Left hindlimb (tissue), 1 donor: ENCODE data around the gene SPATA24.
A peak's percentile ranks its signal among the peaks of the same experiment; 100 is the strongest.
"Not testable (repeated sequence)": the region's sequence is repeated elsewhere in the genome, so short reads cannot be mapped to it uniquely, and the experiment has no call there.

Experiments
- DNase-seq: peaks from one replicate; pipeline ENCODE4 v3.0.0-alpha.2; 2018

SPATA24 gene, protein sequence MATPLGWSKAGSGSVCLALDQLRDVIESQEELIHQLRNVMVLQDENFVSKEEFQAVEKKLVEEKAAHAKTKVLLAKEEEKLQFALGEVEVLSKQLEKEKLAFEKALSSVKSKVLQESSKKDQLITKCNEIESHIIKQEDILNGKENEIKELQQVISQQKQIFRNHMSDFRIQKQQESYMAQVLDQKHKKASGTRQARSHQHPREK

DNA sequence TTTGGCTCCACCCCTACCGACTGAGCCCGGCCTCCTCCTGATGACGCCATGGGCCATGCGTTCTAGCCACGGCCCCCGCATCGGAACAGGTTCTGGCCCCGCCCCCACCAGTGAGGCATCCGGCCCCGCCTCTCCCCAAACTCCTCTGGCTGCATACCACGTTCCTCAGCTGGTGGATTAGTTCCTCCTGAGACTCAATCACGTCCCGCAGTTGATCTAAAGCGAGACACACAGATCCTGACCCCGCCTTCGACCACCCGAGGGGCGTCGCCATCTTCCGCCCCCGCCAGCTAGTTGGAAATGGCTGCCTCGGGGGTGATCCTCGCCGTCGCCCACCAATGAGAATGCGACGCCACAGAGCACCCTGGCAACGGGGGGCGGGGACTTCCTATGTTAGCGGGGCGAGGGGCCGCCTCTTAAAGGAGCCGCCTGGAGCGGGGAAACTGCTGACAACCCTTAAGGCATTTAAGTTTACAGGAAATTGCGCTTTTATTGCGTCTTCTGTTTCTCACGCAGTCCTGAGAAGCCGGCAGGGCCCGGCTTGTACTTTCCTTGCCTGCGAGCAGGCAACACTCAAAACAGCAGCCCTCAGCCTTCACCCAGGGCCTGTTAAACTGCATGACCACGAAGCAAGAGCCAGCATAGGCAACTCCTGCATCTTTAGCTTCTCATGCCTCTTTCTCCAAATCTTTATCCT, at the start of gene SPATA24:
Gene SPATA24, minus strand, starts transcription at position 303 of the 697 bp plus-strand sequence. Its CDS starts 29 bp downstream, at position 274.
- DNase-seq, result peak; percentile 99

DNA sequence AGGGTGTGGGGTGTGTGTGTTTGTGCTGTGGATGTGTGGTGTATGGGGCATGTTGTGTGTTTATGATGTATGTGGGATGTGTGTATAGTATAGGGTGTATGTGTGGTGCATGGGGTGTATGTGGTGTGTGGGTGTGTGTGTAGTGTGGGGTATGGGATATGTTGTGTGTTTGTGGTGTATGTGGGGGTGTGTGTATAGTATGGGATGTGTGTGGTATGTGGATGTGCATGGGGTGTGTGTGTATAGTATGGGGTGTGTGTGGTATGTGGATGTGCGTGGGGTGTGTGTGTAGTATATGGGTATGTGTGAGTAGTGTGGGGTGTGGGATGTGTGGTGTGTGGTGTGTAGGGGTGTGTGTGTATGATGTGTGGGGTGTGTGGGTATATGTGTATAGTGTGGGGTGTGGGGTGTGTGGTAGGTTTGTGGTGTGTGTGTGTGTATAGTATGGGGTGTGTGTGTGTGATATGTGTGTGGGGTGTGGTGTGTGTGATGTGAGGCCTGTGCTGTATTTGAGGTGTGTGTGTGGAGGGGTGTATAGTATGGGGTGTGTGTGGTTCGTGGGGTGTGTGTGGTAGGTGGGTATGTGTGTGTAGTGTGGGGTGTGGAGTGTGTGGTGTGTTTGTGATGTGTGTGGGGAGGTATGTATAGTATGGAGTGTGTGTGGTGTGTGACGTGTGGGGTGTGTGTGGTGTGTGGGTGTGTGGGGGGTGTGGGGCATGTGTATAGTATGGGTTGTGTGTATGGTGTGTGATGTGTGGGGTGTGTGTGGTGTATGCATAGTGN, 48.2 kb upstream of the SPATA24 start:
- DNase-seq, result no peak

DNA sequence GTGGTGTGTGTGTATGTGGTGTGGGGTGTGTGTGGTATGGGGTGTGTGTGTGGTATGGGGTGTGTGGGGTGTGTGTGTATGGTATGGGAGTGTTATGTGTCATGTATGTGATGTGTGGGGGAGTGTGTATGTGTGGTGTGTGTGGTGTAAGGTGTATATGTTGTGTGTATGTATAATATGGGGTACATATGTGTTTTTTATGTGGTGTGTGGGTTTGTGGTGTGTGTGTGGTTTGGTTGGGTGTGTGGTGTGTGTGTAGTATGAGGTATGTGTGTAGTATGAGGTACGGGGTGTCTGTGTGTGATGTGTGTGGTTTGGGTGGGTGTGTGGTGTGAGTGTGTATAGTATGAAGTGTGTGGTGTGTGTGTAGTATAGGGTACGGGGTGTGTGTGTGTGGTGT, 47.3 kb upstream of the SPATA24 start:
- DNase-seq, result no peak

DNA sequence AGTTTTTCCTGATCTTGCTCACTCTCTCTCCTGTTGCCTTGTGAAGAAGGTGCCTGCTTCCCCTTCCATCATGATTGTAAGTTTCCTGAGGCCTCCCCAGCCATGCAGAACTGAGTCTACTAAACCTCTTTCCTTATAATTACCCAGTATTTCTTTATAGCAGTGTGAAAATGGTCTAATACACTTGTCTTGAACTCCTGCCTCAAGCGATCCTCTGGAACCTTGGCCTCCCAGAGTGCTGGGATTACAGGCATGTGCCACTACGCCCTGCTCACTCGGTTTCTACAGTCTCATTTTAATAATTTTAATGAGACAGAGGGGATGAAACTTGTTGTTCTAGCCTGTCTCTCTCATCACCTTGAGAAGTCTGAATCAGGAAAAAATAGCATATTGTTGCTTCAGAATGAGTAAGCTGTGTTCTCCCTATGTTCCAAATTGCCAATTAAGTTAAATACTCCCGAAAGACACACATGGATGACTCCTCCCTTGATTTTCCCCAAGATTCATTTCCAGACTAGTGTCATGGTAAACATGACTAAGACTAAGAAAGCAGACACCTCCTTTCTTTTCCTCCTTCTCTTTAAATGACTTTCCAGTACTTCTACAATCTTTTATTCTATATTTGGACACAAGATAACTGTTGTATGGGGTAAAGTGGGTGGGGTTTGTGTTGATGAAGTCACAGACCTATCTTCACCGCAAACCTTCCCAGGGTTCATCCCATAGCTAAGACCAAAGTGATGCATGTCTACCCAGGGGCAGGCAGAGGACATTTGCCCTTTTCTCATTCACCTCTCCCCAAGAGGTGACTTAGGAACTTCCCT, 43.3 kb upstream of the SPATA24 start:
- no peak for DNase-seq

DNA sequence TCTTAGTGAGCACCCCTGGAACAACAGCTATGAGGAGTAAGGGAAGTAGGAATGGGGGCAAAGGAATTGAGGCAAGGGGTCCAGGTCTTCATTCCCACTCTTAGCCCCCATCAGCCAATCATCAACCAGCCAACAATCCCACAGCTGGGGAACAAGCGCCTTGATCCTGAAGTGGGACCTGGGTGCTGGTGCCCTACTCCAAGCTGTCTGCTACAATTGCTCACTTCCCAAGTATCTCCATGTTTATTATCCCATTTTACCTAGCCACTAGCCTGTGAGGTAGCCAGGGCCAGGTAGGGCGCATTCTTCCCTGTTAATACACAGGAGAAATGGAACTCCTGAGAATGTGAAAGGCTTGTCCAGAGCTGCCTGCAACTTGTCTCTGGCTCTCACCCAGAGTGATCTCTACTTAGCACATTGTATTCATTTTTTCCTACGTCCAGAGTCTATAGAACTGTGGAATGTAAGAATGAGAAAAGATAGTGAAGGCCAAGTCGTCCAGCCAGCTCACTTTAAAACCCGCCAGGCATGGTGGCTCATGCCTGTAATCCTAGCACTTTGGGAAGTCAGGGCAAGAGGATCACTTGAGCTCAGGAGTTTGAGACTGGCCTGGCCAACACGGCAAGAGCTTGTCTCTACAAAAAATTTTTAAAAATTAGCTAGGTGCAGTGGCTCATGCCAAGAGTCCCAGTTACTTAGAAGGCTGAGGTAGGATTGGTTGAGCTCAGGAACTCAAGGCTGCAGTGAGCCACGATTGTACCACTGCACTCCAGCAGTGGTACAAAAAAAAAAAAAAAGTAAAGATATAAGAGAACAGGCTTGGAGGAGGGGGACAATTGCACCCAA, 41.7 kb upstream of the SPATA24 start:
- DNase-seq, result peak; percentile 46

DNA sequence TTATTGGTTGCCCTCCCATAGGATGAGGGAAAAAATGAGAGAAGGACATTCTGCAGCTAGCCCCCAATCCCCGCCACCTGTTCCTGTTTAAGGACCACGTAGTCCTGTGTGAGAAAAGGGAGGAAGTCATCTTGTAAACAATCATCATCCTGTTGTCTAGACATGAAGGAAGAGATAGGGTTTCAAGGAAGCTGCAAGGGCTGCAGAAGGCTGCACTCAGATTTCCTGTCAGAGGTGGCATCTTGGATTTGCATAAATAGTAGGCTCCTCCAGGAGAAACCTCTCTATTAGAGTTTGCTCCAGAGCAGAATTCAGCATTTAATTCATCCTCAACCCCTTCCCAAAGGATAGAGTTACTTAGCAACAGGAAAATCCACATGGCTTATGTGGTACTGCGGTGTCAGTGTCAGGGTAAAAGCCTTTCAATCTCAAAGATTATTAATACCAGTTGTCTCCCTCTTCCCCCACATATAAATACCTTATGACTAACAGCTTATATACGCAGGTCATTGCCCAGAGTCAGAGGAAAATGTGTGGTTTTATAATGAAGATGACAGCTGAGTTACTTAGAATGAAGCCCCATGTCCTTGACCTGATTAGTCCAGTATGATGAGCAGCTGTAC, 40.1 kb upstream of the SPATA24 start:
- no peak for DNase-seq

DNA sequence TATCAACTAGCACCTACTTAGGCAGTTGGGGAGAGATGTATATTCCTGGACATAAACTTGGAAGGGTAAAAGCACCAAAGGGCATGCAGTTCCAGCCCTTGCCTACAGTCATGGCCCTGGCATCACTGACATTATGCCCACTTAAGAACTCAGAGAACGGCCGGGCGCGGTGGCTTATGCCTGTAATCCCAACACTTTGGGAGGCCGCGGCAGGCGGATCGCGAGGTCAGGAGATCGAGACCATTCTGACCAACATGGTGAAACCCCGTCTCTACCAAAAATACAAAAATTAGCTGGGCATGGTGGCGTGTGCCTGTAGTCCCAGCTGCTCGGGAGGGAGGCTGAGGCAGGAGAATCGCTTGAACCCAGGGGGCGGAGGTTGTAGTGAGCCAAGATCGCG, 36.5 kb upstream of the SPATA24 start:
- DNase-seq, result not testable (repeated sequence)

DNA sequence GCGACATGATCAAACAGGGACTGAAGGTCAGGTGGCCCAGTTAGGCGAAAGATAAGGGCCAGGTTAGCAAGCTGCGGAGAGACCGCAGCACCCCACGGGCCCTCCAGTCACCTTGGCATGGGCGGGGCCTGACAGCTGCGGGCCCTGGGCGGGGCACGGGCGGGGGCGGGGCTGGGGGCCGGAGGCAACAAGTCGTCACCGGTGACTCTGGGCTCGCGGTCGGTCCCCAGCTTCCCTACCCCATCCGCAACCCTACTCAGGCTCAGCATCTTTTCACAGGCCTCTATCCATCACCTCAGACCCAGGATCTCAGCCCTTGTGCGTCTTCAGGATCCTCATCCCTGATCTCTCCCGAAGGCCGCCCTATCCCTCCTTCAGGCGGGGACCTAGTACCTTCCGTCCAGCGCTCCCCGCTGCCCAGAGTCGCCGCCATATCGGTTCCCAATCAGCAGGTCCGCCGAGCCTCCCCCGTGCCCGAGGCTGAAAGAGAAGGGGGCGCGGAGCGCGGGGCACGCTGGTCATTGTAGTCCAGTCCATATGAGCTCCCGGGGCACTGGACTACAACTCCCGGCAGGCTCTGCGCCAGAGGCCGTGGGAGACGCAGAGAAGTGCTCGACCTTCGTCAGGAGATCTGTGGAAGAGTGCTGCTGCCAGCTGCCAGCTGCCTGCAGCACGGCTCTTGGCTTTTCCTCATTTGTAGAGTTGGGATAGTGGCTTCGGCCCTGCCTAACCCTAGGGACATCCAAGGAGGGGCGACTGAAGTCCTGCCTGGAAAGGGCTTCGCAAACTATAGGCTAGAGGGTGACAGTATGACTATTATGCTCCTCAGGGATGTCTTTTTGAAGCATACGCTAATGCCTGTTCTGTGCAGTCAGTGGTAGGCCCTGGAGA, 35.4 kb upstream of the SPATA24 start, which contains the start of gene DNAJC18:
Gene DNAJC18, minus strand, starts transcription at position 513 of the 891 bp plus-strand sequence. Its CDS starts 80 bp downstream, at position 433.
- DNase-seq, result peak; percentile 96

DNA sequence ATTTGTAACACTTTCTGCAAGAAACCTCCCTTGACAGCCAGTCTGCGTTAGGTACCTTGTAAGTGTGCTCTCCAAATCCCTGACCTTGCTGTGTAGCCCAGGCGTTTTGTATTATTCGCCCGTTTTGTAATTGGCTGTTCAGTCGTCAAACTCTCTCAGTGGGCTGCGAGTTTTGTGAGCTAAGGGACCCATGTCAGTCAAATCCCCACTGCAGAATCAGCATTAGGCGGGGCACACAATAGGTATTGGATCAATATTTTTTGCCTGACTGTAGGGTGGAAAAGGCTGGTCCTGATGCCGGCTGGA, 34.8 kb upstream of the SPATA24 start:
- no peak for DNase-seq

DNA sequence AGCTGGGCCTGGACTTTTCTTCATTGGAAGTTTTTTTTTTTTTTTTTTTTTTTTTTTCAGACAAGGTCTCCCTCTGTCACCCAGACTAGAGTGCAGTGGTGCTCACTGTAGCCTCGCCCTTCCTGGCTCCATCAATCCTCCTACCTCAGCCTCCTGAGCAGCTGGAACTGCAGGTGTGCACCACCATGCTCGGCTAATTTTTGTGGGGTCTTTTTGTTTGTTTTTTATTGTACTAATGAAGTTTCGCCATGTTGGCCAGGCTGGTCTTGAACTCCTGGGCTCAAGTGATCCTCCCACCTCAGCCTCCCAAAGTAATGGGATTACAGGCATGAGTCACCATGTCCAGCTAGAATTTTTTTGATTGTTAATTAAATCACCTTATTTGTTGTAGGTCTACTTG, 31.8 kb upstream of the SPATA24 start:
- no peak for DNase-seq

DNA sequence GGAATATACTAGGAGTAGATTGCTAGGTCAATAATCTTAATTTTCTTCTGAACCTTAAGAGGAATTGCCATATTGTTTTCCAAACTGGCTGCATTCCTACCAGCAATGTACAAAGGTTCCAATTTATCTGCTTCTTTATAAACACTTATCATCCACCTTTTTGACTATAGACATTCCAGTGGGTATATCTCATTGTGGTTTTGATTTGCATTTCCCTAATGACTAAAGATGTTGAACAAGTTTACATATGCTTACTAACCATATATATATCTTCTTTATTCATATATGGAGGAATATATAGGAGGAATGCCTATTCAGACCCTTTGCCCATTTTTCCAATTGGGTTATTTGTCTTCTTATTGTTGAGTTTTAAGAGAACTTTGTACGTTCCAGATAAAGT, 27.8 kb upstream of the SPATA24 start:
- DNase-seq, result no peak

DNA sequence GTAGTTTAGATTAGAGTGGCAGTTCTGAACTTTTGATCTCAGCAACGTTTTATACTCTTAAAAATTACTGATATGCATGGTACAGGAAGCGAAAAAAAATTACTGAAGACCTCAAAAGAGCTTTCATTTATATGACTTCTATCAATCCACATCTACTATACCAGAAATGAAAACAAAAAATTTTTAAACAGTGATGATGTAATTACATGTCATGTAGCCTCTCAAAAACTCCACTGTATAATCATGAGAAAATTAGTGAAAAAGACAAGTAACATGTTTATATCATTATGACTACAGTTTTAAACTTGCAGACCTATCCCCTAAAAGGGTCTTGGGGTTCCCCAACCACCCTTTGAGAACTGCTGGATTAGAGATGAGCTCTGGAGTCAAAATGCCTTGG, 26.1 kb upstream of the SPATA24 start:
- DNase-seq, result no peak

DNA sequence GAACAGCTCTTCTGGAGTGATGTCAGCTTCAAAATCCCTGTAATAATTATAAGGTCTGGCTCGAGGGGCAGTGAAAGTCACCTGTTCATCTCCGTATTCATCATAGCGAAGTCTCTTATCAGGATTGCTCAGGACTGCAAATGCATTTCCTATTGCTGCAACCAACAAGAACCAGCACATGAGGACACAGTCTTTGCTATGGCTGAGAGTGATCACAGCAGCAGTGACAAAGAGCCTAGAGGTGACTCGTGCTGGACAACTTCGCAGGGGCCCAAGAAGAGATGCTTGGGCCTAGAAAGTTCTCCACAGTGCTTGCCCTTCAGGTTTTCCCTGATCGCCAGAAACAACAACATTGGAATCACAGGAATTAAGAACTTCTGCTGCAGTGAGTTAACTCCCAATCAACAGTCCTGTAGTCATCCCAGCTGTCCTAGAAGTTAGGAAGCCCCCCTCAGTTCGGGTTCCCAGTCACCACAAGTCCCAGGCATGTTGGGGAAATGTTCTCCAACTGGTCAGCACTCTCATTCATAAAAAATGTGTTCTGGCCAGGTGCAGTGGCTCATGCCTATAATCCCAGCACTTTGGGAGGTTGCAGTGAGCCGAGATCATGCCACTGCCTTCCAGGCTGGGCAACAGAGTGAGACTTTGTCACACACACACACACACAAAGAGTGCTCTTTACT, 22.5 kb upstream of the SPATA24 start:
- no peak for DNase-seq

DNA sequence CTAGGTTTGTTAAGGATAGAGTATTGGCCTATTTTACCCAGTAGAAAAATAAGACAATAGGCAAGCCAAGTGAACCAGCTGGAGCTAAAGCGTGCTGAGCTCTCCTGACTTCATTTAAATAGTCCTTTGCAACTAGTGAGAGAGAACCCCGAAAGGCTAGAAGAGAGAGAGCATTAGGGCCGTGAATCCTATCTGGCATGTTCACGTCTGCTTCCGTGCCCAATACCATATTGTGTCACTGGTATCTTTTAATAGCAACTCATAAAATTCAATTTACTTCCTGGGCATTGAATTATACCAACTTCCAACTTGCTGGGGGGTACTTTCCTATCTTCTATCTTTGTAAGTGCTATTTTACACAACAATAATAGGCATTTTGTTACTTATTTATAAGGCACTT, 21.6 kb upstream of the SPATA24 start:
- no peak for DNase-seq

DNA sequence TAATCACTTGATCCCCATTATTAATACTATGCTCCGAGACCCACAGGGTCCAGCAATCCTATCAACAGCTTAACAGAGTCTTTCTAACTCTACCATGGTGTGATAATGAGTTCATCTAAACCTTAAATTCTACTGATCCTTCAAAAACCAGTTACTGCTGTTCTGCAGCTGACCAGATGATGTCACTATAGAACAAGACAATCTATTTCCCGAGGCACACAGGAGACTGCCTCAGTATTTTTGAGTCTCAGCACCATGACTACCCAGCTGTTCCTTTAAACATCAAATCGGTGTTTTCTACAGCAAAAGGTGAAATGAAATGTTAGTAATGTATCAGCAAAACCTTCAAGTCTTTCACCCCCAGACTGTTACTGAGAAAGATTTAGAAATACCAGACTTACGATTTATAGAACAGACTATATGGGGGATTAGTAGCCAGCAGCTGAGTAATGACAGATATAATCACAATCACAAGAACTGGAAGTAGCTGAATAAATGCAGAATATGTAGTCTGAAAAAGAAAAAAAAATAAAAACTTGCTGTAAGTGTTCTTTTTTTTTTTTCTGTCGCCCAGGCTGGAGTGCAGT, 18.5 kb upstream of the SPATA24 start:
- no peak for DNase-seq

DNA sequence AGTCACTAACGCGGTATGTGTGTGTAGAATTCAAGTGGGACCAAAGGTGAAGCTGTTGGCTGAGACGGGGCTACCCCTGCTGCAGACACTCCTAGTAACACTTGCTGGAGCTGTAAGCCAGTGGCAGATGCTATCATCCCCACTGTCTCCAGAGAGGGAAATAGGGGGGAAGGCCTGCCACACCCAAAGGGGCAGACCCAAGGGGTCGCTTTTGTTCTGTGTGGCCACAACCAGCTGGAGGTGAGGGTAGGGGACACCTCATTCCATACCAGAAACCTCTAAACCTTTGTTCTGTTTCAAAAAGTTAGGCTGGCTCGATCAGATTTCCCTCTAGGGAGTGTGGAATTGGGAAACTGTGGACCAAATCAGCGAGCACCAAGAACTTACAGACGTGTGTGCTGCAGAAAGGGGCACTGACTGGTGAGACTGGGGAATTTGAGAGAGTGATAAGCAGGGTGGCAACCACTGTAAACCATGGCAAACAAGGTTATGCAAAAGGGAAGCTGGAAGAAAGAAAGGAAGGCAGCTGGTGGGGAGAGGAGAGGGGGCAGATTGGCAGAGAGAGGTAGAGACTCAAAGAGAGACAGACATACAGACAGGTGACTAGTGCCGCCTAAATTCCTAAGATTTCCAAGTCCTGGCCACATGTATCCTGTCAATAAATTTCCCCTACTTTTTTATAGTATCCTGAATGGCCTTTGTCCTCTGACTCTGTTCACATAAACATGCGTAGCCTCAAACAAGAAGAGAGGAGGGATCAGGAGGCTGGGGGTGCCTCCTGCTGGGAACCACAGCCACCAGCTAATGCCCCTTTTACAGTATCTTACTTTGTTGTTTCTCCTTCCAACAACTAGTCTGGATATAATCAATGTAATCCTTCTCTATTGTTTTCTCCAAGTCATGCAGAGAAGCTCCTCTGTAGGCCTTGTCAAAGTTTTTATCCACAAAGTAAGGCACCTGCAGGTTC, 15.6 kb upstream of the SPATA24 start:
- DNase-seq, result no peak

DNA sequence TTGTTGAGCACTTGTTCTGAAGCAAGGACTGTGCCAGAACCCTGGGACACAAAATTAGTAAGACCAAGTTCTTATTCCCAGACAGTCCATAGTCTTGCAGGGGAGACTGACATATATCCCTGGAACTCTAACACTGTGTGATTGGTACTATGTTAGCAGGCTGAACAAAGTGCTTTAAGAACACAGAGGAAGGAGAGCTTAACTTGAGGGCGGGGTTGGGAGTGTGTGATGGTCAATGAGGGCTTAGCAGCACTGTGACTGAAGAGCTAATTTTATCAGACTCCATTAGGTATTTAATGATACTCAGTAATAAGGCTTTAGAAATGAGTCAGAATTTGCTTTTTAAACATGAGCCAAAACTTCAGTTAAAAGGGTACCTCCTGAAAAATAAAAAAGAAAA, 14.9 kb upstream of the SPATA24 start:
- DNase-seq, result no peak

DNA sequence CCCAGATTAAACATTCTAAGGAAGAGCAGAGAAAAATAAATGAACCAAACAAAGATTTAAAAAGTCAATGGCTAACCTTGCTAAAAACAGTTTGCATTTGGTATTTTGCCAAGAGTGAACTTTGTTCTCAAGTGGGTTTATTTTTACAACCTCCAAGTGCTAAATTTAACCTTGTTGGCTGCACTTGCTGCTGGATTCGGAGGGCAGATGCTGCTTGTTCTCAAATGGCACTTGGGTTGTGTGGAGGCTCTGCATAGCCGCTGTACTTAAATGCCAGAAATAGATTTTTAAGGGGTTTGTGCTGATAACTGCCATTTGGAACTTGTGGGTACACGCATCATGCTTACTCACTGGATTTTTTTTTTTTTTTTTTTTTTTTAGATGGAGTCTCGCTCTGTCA, 13.3 kb upstream of the SPATA24 start:
- no peak for DNase-seq
